Mesendoderm (in vitro differentiated cells): ENCODE results near the gene NCOR2.
"Not testable (repeated sequence)": the region's sequence is repeated elsewhere in the genome, so short reads cannot be mapped to it uniquely, and the experiment has no call there.

Experiments used
- DNase-seq: peaks from one replicate; pipeline ENCODE4 v3.0.0; 2013
- H2AK5ac ChIP-seq: 2 replicates; pipeline ENCODE4 v1.6.1; 2013; ENCODE audit warnings: low read length, inconsistent platforms
- H2BK120ac ChIP-seq: 2 replicates; pipeline ENCODE4 v1.6.1; 2013; ENCODE audit warnings: low read depth, mild to moderate bottlenecking, low read length, moderate library complexity, mixed read lengths
- H2BK15ac ChIP-seq: replicated peaks from 2 replicates; pipeline ENCODE4 v1.6.1; 2013; ENCODE audit warnings: low read depth, mild to moderate bottlenecking, moderate library complexity
- H2BK5ac ChIP-seq: 2 replicates; pipeline ENCODE4 v1.6.1; 2013; ENCODE audit warnings: low read length, inconsistent platforms
- H3K18ac ChIP-seq: 2 replicates; pipeline ENCODE4 v1.6.1; 2013; ENCODE audit warnings: mild to moderate bottlenecking, low read length, mixed read lengths
- H3K23ac ChIP-seq: one replicate; pipeline ENCODE4 v1.6.1; 2013; ENCODE audit warnings: low read length
- H3K27ac ChIP-seq: 2 replicates; pipeline ENCODE4 v1.5.1; 2013; ENCODE audit warnings: low read depth, mild to moderate bottlenecking, inconsistent platforms, low read length, moderate library complexity
- H3K27me3 ChIP-seq: 2 replicates; pipeline ENCODE4 v1.6.1; 2013; ENCODE audit warnings: low read length, control low read depth, mild to moderate bottlenecking, inconsistent platforms; ENCODE audit not compliant: insufficient read depth, poor library complexity
- H3K36me3 ChIP-seq: 2 replicates; pipeline ENCODE4 v1.6.1; 2013; ENCODE audit warnings: low read length, inconsistent platforms; ENCODE audit not compliant: control insufficient read depth, insufficient read depth
- H3K4ac ChIP-seq: one replicate; pipeline ENCODE4 v1.6.1; 2013; ENCODE audit warnings: low read depth, mild to moderate bottlenecking, low read length, moderate library complexity
- H3K4me1 ChIP-seq: 2 replicates; pipeline ENCODE4 v1.6.1; 2013; ENCODE audit warnings: low read depth, low read length, inconsistent platforms; ENCODE audit not compliant: control insufficient read depth
- H3K4me2 ChIP-seq: 2 replicates; pipeline ENCODE4 v1.6.1; 2013; ENCODE audit warnings: low read length
- H3K4me3 ChIP-seq: 2 replicates; pipeline ENCODE4 v1.5.1; 2013; ENCODE audit warnings: mild to moderate bottlenecking, low read length
- H3K56ac ChIP-seq: one replicate; pipeline ENCODE4 v1.6.1; 2013; ENCODE audit warnings: low read length
- H3K79me1 ChIP-seq: 2 replicates; pipeline ENCODE4 v1.6.1; 2013; ENCODE audit warnings: low read length, inconsistent platforms
- H3K79me2 ChIP-seq: 2 replicates; pipeline ENCODE4 v1.6.1; 2013; ENCODE audit warnings: mild to moderate bottlenecking, low read length; ENCODE audit not compliant: control insufficient read depth, insufficient read depth
- H3K9ac ChIP-seq: 2 replicates; pipeline ENCODE4 v1.6.1; 2013; ENCODE audit warnings: low read length, inconsistent platforms
- H4K5ac ChIP-seq: one replicate; pipeline ENCODE4 v1.6.1; 2013; ENCODE audit warnings: low read length
- H4K8ac ChIP-seq: one replicate; pipeline ENCODE4 v1.6.1; 2013; ENCODE audit warnings: low read depth, mild to moderate bottlenecking, control low read depth, low read length, moderate library complexity
- WGBS: extraction: QIAGEN DNeasy Blood & Tissue Kit; methylation state at CpG from one replicate; pipeline ENCODE4 v1.1.7; 2013; ENCODE audit warnings: low lambda C conversion rate, missing lambda C conversion rate; ENCODE audit not compliant: insufficient coverage; ENCODE audit errors: extremely low coverage; 5-methylcytosine and 5-hydroxymethylcytosine counted together

Gene NCOR2

DNA sequence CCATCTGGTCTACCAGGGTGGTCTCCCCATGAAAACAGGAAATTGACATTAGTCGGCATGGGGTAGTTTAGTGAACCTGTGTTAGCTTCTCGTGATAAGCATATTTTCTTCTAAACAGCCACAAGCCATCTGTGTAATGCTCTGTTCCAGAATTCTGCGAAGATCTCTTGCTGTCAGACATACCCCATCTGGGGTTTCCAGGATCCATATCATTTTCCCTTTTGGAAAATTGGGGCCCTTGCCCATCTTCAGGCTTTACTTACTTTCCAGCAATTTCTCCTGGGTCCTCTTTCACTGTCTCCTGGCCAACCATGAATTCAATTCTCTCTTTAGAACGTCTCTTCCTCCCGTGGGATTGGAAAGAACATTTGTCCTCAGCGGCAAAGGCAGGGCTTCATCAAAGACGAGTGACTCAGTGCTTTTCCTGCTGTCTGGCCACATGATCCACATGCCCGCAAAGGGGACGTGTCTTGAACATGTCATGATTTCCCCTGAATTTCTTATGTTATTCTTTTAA is 21.4 kb upstream of the NCOR2 start:
- Histone ChIP-seq H3K4me3 (no peak overlapping the region), H2AK5ac (no peak overlapping the region), H2BK120ac (no peak overlapping the region), H3K4me2 (no peak overlapping the region), H3K79me1 (no peaks in the 10 kb centered on the region), H2BK5ac (no peak overlapping the region), H3K27ac (no peak overlapping the region), H2BK15ac (no peak overlapping the region), H3K4ac (no peak overlapping the region), H3K9ac (no peak overlapping the region), H3K27me3 (no peaks in the 10 kb centered on the region), H4K8ac (no peak overlapping the region), H3K18ac (no peak overlapping the region), H3K23ac (no peak overlapping the region), H4K5ac (no peak overlapping the region), H3K56ac (no peak overlapping the region), H3K36me3 (no peaks in the 10 kb centered on the region), H3K79me2 (no peaks in the 10 kb centered on the region), H3K4me1 (no peaks in the 10 kb centered on the region)
- WGBS, result no CpG with 5 or more reads among the region's 9 CpGs
- DNase-seq, result no peak

DNA sequence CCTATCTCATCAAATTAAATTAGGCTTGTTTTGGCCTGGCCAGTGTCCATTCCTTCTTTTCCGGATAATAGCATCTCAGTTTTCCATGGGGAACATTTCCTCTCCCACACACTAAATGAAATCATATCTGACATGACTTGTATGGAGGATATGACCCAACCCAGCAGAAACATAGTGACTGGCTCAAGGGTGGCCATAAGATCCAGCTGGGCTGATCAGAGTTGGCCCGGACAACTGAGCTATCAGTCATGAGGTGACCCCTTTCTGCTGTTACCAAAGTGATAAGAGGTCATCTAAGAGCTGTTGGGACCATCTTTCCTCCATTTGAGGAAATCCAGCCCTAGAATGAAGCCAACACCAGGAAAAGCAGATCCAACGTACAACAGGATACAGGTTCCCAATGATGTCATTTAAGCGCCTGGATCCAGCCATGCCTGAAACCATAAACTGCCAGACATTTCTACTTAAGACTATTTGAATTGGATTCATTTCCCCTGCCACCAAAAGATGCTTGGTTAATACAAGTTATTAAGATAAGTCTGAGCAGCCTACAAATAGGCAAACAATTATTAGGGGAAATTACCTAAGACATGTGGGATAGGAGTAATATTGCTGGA is 20.7 kb upstream of the NCOR2 start:
- Histone ChIP-seq H3K79me2 (no peaks in the 10 kb centered on the region), H3K27ac (no peak overlapping the region), H3K23ac (no peak overlapping the region)

DNA sequence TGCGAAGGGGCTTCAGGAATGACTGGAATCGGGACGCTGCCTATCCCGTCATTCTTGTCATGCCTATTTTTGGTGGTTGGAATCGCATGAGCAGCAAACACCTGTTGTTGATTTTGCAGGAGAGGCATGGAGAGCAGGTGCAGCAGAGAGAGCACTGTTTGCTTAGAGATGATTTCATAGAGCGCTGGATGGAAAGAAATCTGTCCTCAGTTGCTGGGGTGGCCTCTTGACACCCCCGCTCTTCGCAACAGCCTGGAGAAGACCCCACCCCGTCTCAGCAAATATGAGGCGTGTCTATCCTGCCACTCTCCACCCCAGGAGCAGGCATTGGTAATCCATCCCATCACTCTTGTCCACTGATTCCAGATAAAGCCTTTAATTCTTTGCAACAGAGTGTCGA is 19.3 kb upstream of the NCOR2 start:
- no peak overlapping the region for H2BK15ac ChIP-seq
- H3K56ac ChIP-seq, result no peak overlapping the region
- H3K4me1 ChIP-seq, result no peaks in the 10 kb centered on the region
- WGBS, result no CpG with 5 or more reads among the region's 11 CpGs
- H3K18ac ChIP-seq, result no peak overlapping the region
- H4K8ac ChIP-seq, result no peak overlapping the region
- H3K4me2 ChIP-seq, result no peak overlapping the region
- H2BK120ac ChIP-seq, result no peak overlapping the region
- no peak overlapping the region for H2BK5ac ChIP-seq
- H3K79me2 ChIP-seq, result no peaks in the 10 kb centered on the region
- no peak overlapping the region for H3K27ac ChIP-seq
- H3K9ac ChIP-seq, result no peak overlapping the region
- H3K36me3 ChIP-seq, result no peaks in the 10 kb centered on the region
- H3K4ac ChIP-seq, result no peak overlapping the region
- no peak for DNase-seq
- no peak overlapping the region for H2AK5ac ChIP-seq
- no peaks in the 10 kb centered on the region for H3K27me3 ChIP-seq
- no peak overlapping the region for H4K5ac ChIP-seq
- H3K79me1 ChIP-seq, result no peaks in the 10 kb centered on the region
- no peak overlapping the region for H3K23ac ChIP-seq
- no peak overlapping the region for H3K4me3 ChIP-seq

More for the DNA sequence above, 20.7 kb upstream of the NCOR2 start:
- Histone ChIP-seq H2AK5ac (no peak overlapping the region), H3K4me1 (no peaks in the 10 kb centered on the region), H3K27me3 (no peaks in the 10 kb centered on the region), H3K4ac (no peak overlapping the region), H2BK120ac (no peak overlapping the region), H2BK15ac (no peak overlapping the region), H3K79me1 (no peaks in the 10 kb centered on the region), H3K9ac (no peak overlapping the region), H3K4me2 (no peak overlapping the region), H3K18ac (no peak overlapping the region), H3K56ac (no peak overlapping the region), H4K5ac (no peak overlapping the region), H3K36me3 (no peaks in the 10 kb centered on the region), H3K4me3 (no peak overlapping the region), H4K8ac (no peak overlapping the region), H2BK5ac (no peak overlapping the region)
- DNase-seq, result no peak
- no CpG with 5 or more reads among the region's 4 CpGs for WGBS

DNA sequence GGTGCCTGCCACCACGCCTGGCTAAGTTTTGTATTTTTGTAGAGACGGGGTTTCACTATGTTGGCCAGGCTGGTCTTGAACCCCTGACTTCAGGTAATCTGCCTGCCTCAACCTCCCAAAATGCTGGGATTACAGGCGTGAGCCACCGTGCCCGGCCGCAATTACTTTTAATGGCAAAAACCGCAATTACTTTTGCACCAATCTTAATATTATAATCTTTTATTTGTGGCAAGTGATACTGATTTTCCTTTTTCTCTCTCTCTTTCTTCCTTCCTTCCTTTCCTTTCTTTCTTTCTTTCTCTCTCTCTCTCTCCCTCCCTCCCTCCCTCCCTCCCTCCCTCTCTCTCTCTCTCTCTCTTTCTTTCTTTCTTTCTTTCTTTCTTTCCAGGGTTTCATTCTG is 17.1 kb upstream of the NCOR2 start:
- not testable (repeated sequence) for H4K5ac ChIP-seq, H3K4ac ChIP-seq, H3K27me3 ChIP-seq, H2BK5ac ChIP-seq, H2BK120ac ChIP-seq, H2BK15ac ChIP-seq, H3K79me1 ChIP-seq, H3K9ac ChIP-seq, H3K18ac ChIP-seq, H3K4me3 ChIP-seq, H3K79me2 ChIP-seq, H4K8ac ChIP-seq, H3K27ac ChIP-seq, DNase-seq, H3K36me3 ChIP-seq, H3K23ac ChIP-seq, H3K4me1 ChIP-seq, H3K56ac ChIP-seq, H3K4me2 ChIP-seq, H2AK5ac ChIP-seq
- no CpG with 5 or more reads among the region's 7 CpGs for WGBS

DNA sequence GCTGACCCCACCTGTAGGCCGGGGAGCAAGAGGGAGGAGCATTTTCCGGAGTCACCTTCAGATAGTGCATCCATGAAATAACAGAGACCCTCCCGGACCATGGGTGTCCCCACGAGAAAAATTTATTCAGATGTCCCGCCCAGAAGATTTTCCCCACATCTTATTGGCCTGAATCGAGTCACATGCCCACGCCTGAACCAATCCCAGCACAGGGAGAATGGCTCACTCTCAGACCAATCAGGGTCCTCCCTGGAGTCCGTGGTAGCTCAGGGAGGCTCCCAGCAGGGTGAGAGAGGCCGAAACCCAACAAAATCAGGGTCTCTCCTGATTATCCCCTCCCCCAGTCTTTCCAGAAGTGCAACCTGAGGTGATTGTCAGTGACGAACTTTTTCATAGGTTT is 16.4 kb upstream of the NCOR2 start:
- no peak overlapping the region for H3K27ac ChIP-seq
- H3K27me3 ChIP-seq, result no peaks in the 10 kb centered on the region

DNA sequence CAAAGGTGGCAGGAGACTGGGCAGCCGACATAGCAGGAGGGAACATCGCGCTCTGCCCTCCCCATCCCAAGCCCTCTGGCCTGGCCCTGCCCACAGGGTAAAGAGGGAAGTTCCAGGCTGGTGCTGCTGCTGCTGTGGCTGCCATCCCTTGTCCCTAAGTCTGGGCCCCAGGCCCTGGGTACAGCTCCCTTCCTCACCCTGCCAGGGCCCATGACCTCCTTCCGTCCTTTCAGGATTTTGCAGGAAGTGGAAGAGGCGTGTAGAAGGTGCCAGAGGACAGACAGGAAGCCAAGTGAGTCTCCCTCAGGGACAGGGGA is 14.7 kb upstream of the NCOR2 start:
- no peak overlapping the region for H3K18ac ChIP-seq
- no peak overlapping the region for H3K4me2 ChIP-seq
- H2BK15ac ChIP-seq, result no peak overlapping the region
- no peak overlapping the region for H2BK5ac ChIP-seq
- no CpG with 5 or more reads among the region's 5 CpGs for WGBS
- H3K23ac ChIP-seq, result no peak overlapping the region
- DNase-seq, result no peak
- no peak overlapping the region for H3K27ac ChIP-seq
- H3K79me2 ChIP-seq, result no peaks in the 10 kb centered on the region
- H3K56ac ChIP-seq, result no peak overlapping the region
- no peak overlapping the region for H3K4me3 ChIP-seq
- H3K79me1 ChIP-seq, result no peaks in the 10 kb centered on the region
- H3K27me3 ChIP-seq, result no peaks in the 10 kb centered on the region
- no peaks in the 10 kb centered on the region for H3K4me1 ChIP-seq
- no peak overlapping the region for H4K5ac ChIP-seq
- H3K4ac ChIP-seq, result no peak overlapping the region
- H3K9ac ChIP-seq, result no peak overlapping the region
- no peak overlapping the region for H2AK5ac ChIP-seq
- no peaks in the 10 kb centered on the region for H3K36me3 ChIP-seq
- no peak overlapping the region for H4K8ac ChIP-seq
- H2BK120ac ChIP-seq, result no peak overlapping the region

More for the DNA sequence above, 16.4 kb upstream of the NCOR2 start:
- Histone ChIP-seq H4K5ac (no peak overlapping the region), H2BK120ac (no peak overlapping the region), H2BK15ac (no peak overlapping the region), H3K4me3 (no peak overlapping the region), H3K18ac (no peak overlapping the region), H2AK5ac (no peak overlapping the region), H3K4me2 (no peak overlapping the region), H3K56ac (no peak overlapping the region), H3K23ac (no peak overlapping the region), H2BK5ac (no peak overlapping the region), H3K79me1 (no peaks in the 10 kb centered on the region), H3K4ac (no peak overlapping the region), H4K8ac (no peak overlapping the region), H3K79me2 (no peaks in the 10 kb centered on the region), H3K9ac (no peak overlapping the region), H3K4me1 (no peaks in the 10 kb centered on the region), H3K36me3 (no peaks in the 10 kb centered on the region)
- no CpG with 5 or more reads among the region's 10 CpGs for WGBS
- peak; percentile 44 for DNase-seq
